NCI-H2227 (cell line): ENCODE measurements around the gene ZNF555.

Experiments
- DNase-seq: peaks from one replicate; lab custom pipeline; 2025; ENCODE audit not compliant: unreplicated experiment; lab: John Stamatoyannopoulos, UW

ZNF555 gene

DNA sequence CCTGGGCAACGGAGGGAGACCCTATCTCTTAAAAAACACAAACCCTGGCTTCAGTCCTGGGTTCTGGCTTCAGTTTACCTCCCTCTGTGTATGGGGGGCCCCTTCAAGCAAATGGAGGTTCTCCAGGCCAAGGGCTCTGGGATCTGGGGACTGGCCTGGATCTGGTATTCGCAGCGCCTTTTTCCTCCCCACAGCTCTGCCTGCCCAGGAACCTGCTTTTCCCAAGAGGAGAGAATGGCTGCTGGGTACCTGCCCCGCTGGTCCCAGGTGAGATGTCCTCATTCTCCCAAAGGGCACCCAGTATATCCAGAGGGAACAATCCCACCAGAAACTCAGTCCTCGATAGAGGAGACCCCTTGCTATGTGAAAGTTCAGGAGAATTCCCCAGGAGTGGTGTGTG is 18.4 kb upstream of the ZNF555 start:
- DNase-seq, result no peak

DNA sequence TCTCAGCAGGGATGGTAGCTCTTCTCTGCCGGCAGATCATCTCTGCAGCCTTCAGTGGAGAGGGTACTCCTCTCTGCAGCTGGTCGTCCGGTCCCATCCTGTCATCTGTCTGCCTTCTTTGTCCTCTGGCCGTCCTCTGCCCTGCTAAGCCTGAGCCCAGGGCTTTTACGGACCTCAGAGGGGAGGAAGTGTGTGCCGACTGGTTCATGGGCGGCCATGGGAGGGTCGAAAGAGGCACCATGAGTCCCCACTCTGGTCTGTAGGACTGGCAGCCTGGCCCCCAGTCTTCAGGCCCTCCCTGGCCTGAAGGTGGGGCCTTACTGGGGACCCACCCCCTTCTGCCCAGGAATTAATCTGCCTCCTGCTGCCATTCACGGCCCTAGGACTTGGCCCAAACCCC is 17.6 kb upstream of the ZNF555 start:
- no peak for DNase-seq

DNA sequence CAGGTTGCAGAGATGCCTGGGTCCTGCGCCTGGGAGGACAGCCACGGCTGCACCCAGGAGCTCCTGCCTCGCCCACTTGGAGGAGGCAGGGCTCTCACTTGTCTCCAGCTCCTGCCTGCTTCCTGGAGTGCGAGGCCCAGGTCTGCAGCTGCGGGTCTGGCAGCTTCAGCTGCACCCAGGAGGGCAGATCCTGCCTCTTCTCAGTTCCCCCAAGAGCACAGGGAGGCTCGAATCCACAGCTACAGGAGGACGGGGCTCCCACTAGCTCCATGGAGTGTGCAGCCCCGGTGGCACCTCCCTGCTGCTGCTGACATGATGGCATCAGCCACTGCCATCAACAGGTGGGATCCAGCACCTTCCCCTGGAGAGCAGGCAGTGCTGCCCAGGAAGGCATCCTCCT is 17.1 kb upstream of the ZNF555 start:
- DNase-seq, result no peak

DNA sequence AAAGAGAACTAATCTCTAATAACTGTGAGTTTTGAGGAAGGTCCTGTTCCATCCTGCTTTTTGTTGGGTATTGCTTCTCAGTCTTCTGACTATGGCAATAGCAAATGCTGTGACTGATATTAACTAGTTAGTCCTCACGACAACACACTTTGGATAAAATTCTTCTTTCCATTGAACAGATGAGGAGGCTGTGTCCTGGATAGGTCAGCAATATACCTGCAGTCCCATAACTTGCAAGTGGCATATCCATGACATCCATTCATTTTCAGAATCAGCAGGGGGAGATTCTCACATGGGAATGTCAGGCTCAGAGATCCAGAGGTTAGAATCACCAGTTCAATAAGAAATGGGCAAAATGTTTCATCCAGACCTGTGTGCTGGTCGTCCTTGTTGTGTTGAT is 14.3 kb upstream of the ZNF555 start:
- no peak for DNase-seq

DNA sequence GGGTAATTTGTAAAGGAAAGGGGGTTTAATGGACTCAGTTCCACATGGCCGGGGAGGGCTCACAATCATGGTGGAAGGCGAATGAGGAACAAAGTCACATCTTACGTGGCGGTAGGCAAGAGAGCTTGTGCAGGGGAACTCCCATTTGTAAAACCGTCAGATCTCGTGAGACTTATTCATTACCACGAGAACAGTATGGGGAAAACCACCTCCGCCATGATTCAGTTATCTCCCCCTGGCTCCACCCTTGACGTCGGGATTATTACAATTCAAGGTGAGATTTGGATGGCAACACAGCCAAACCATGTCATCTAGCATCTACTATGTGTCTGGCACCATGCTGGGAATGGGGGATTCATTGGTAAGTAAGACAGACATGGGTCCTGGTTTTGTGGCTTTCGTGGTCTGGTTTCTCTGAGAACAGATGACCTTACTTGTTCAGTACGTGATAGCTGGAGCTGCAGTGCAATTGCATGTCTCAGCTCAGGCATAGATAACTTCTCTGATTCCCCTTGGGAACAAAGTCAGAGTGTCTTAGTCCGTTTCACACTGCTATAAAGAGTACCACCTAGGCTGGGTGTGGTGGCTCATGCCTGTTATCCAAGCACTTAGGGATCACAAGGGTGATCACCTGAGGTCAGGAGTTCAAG is 13.3 kb upstream of the ZNF555 start:
- DNase-seq, result no peak

DNA sequence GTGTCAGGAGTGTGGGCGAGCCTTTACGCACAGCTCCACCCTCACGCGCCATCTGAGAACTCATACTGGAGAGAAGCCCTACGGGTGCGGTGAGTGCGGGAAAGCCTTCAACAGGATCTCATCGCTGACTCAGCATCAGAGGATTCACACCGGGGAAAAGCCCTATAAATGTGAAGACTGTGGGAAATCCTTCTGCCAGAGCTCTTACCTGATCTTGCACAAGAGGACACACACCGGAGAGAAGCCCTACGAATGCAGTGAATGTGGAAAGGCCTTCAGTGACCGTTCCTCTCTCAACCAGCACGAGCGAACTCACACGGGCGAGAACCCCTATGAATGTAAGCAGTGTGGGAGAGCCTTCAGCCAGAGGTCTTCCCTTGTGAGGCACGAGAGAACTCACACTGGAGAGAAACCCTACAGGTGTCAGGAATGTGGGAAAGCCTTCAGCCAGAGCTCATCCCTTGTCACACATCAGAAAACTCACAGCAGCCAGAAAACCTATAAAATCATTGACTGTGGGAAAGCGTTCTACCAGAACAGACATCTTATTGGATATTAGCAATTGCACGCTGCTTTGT is 6.9 kb upstream of the ZNF555 start:
- DNase-seq, result no peak

DNA sequence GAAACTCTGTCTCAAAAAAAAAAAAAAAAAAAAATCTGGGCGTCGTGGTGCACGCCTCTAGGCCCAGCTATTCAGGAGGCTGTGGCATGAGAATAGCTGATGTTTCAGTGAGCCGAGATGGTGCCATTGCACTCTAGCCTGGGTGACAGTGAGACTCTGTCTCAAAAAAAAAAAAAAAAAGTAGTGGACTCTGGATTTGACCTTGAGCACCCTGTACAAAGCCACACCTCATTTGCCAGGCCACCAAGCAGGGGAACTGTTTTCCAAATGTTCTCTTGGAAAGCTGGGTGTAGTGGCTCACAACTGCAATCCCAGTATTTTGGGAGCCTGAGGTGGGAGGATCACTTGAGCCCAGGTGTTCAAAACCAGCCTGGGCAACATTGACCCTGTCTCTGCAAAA is 3.8 kb upstream of the ZNF555 start:
- DNase-seq, result no peak

DNA sequence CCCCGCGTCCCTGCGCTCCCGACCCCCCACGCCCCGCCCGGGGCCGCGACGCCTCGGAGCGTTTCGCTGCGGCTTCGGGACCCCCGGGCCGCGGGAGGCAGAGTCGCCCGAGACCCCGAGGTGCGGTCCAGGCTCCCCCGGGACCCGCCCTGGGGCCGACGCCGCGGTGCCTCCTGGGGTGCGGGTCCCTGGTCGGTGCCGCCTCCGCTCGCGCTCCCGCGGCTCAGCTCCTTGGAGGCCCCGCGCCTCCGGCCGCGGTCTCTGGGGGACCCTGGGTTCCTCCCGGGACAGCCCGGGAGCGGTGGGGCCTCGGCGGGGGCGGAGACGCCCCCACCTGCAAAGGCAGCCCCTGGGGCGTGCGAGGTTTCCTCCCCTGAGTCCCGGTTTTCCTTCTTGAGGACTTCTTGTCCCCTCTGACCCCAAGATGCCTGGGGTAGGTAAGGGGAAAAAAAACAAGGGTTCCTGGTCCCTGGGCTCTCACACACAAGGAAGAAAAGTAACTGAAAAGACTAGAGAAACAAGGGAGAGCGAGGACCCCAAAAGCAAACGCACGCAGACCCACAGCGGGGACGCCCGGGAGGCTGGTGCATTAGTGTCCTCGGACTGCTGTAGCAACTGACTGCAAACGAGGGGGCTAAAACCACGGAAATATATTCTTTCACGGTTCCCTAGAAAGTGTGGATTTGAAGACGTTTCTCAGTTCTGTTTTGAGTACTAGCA is 740 bp downstream of the ZNF555 start:
- DNase-seq, result no peak

DNA sequence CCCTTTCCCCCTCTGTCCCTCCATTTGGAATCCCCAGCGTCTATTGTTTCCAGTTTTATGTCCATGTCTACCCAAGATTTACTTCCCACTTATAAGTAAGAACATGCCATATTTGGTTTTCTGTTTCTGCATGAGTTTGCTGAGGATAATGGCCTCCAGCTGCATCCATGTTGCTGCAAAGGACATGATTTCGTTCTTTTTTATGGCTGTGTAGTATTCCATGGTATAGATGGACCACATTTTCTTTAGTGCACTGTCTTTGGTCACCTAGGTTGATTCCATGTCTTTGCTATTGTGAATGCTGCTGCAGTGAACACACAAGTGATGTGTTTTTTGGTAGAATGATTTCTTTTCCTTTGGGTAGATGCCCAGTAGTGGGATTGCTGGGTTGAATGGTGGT is 3.8 kb downstream of the ZNF555 start:
- no peak for DNase-seq

DNA sequence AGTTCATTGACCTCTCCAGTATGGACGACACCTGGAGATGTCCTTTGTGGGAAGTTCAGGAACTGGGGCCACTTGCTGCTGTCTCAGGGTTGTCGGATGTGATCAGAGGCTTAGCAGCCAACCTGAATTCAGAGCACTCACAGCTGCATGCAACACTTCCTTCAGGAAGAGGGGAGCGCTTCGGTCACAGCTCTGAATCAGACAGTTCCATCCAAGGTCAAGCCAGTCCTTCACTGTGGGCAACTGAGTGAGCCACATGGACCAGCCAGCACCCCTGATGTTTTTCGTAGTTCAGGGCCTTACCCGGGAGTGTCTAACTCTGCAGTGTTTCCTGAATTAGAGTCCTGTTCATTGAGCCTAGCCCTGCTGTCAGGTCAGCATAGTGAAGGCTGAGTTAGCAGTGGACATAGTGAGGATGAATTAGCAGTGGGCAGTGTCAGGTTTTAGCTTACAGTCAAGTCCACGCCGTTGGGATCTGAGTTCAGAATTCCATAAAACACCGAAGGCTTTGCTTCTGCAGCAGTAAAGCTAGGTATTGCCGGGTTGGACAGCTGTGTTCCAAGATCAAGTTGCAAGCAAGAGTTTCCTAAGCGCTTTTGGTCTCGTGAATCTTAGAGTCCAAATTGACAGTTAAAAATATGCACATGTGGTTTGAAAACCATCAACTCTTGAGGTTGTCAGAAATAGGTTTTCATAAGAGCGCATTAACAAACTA is 5.1 kb downstream of the ZNF555 start:
- no peak for DNase-seq

DNA sequence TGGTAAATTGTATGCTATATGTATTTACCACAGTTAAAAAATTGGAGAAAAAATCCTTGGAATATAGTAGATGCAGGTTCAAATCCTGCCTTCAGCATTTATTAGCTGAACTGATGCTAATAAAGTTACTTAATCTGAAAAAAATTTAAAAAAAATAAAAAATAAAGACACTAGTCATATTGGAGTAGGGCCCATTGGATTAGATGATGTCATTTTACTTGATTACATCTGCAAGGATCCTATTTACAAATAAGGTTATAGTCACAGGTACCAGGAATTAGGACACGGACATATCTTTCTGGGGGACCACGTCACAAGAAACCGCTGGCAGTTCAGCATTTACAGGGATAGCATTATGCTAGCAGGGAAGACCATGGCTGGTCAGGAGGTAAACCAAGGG is 6.2 kb downstream of the ZNF555 start:
- DNase-seq, result no peak

DNA sequence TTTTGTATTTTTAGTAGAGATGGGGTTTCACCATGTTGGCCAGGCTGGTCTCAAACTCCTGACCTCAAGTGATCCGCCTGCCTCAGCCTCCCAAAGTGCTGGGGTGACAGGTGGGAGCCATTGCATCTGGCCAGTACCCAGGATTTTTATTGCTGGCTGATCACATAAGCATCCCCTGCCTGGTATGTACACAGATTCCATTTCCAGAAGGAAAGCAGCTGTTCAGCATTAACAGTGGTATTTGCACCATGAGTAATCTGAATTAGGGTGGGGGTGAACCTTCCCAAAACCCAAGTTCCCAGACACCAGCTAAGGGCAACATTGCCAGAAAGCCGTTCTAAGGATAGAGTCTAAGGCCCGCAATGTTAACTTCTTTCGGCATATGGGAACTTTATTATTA is 7.3 kb downstream of the ZNF555 start:
- no peak for DNase-seq

DNA sequence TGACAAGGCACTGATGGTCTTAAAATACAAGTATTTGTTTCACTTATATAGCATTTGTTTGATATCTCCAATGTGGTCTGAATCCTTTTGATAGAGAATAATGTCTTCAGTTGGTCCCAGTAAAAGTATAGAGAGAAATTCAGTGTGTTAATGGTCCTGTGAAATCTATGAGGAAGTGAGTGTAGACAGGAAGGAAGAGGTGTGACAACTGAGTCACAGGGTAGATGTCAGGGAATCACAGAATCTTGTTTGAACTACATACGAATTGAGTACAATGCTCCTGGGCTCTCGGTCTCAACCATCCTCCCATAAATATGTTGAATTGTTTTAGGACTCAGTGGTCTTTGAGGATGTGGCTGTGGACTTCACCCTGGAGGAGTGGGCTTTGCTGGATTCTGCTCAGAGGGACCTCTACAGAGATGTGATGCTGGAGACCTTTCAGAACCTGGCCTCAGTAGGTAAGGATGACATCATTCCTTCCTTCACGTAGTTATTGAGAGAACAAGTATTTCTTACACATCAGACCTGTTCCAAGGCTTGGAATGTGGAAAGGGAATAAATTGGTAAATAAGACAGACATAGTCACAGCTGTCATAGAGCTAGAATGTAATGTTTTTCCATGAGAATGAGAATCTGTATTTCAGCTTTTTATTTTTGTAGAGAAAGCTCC is 9.1 kb downstream of the ZNF555 start:
- no peak for DNase-seq

DNA sequence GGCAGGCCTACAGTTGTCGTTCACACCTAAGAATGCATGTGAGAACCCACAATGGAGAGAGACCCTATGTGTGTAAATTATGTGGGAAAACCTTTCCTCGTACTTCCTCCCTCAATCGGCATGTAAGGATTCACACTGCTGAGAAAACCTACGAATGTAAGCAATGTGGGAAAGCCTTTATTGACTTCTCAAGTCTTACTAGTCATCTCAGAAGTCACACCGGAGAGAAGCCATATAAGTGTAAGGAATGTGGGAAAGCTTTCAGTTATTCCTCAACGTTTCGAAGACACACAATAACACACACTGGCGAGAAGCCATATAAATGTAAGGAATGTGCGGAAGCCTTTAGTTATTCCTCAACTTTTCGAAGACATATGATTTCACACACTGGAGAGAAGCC is 11.3 kb downstream of the ZNF555 start:
- DNase-seq, result no peak

DNA sequence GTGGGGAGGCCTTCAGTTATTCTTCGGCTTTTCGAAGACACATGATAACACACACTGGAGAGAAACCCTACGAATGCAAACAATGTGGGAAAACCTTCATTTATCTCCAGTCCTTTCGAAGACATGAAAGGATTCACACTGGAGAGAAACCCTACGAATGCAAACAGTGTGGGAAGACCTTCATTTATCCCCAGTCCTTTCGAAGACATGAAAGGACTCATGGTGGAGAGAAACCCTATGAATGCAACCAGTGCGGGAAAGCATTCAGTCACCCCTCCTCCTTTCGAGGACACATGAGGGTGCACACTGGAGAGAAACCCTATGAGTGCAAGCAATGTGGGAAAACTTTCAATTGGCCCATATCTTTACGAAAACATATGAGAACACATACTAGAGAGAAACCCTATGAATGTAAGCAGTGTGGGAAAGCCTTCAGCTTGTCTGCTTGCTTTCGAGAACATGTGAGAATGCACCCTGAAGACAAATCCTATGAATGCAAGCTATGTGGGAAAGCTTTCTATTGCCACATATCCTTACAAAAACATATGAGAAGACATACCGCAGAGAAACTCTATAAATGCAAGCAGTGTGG is 11.8 kb downstream of the ZNF555 start:
- no peak for DNase-seq

DNA sequence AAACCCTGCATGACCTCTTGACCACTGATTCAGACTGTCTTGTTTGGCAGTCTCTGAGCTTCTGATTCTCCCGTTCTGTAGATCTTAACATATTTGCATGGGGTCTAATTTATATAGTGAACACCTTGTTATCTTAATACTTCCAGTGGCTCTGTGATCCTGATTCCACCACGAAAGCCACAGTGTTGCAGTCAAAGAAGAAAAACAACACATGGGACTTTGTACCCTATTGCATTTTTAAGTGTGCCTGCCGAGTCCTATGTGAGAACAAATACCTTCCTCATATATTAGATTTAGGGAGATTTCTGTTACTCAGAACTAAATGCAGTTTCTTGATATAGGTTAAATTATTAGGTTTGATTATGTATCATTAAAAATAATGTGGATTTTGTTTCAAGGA is 13.6 kb downstream of the ZNF555 start:
- DNase-seq, result no peak

DNA sequence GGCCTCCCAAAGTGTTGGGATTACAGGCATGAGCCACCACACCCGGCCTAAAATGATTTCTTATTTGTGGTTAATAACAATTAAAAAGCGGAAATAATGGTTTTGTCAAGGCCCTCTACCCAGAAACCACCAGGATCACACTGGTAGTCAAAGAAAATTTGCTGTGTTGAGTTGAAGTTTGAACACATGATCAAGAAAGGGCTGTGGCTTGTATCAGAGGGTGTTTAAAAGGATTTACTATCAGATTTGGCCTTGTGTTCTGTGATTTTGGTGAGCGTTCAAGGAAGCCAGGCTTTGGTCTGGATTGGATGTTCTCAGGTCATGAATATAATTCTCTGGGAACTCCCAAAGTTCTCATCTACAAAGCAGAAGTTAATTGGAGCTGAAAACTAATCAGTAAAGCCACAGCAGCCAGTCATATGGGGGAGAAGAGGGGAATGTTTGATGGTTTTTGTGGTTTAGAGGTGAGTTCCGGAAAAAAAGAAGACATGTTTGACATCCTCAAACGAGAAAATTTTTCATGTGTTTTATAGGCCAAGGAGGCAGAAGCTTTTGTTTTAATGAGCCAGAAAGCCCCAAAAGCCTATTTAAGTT is 15.3 kb downstream of the ZNF555 start:
- no peak for DNase-seq

DNA sequence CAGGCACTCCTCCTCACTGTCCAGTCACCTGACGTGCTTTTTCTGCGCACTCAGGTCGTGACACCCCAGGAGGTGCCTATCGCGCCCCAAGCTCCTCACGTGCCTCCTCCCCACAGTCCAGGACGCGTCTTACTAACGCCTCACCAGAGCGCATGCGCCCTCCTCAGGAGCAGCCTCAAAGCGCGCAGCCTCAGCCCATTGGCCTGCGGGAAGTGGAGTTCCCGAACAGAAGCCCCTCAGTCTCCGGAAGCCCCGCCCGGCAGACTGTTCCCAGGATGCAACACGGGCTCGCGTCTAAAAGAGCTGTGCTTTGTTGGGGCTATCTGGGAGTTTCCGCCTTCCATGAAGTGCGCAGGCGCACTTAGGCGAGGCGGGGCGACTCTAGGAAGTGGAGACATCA is 17.6 kb downstream of the ZNF555 start:
- DNase-seq, result no peak

DNA sequence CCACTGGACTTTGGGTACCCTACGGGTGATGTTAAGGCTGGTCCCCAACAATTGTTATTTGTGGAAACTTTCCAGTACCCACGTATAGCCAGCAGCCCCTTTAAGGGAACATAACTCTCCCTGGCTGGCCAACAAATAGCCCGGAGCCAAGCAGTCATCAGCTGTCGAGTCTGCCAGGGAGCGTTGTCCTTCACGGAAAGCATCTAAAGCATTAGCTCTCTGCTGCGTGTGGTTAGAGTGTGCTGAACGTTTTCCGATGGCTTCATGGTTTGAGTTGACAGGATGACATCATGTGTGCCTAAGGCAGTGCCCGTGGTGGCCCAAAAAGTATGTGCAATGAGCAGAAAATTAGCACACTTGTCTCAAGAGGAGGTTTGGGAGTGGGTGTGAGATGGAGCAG is 22.5 kb downstream of the ZNF555 start:
- no peak for DNase-seq

DNA sequence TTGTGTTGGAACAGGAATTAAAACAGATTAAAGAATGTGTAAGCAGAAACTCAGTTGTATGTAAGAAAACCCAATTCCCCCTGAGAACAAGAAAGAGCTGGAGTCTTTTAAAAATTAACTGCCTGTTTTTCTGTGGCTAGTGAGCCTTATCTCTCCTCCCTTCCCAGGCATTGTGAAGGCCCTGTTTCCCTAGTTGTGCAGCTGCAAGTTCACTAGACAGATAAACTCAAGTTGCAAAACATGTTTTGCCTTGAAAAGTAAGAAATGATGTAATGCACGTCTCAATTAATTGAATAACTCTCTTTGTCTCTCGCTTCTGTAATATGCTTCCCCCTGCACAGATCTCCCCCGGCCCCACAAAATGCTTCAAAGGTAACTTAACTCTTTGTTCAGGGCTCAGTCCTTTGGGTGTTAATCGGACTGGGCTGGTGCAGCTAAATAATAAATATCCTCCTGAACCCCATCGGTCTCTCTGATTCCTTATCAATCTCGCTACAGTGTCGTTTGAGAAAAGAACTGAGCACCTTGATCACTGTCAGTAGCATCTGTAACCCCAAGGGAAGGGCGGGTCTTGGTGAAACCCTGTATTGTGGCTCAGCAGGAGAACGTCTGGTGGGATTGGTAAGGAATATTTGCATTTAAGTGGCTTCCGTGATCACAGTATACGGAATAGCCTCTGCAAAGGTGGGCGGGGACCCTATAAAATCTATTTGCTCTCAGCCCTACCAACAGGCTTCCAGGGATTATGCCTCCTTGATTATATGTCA is 24.2 kb downstream of the ZNF555 start:
- DNase-seq, result no peak
